Thymus (tissue), 11 donors: ENCODE data around the gene ZCCHC7. TPM values are rescaled to one million over a fixed set of nuclear protein-coding genes. Genes with fewer than 3 reads are reported as not detected.
"Not testable (repeated sequence)": the region's sequence is repeated elsewhere in the genome, so short reads cannot be mapped to it uniquely, and the experiment has no call there.

ENCODE experiments used
- DNase-seq, 9 donors: peaks; one replicate each; pipeline ENCODE4 v3.0.0-alpha.2; 2013; ENCODE audit warnings: low spot score in 9 of 9, low read depth in 6 of 9, missing footprints in 1 of 9
- H3K27ac ChIP-seq, 2 donors: one replicate each; pipeline ENCODE4 v1.5.1; 2013; ENCODE audit warnings: control low read depth in 1 of 2, low read depth in 1 of 2, low read length in 1 of 2, mild to moderate bottlenecking in 1 of 2, moderate library complexity in 1 of 2
- H3K27me3 ChIP-seq, 2 donors: one replicate each; pipeline ENCODE4 v1.5.1; 2013; ENCODE audit warnings: low read length in 1 of 2; ENCODE audit not compliant: control insufficient read depth in 2 of 2, insufficient read depth in 1 of 2
- H3K36me3 ChIP-seq, 2 donors: one replicate each; pipeline ENCODE4 v1.5.1; 2013; ENCODE audit warnings: low read length in 1 of 2, mild to moderate bottlenecking in 1 of 2, moderate library complexity in 1 of 2; ENCODE audit not compliant: control insufficient read depth in 2 of 2, insufficient read depth in 2 of 2
- H3K4me1 ChIP-seq, 2 donors: one replicate each; pipeline ENCODE4 v1.5.1; 2013; ENCODE audit warnings: low read length in 2 of 2; ENCODE audit not compliant: control insufficient read depth in 2 of 2, insufficient read depth in 2 of 2
- H3K4me3 ChIP-seq, 2 donors: one replicate each; pipeline ENCODE4 v1.5.1; 2013; ENCODE audit warnings: low read length in 2 of 2, control low read depth in 1 of 2, mild to moderate bottlenecking in 1 of 2
- H3K9me3 ChIP-seq, 2 donors: one replicate each; pipeline ENCODE4 v1.5.1; 2013; ENCODE audit warnings: low read length in 1 of 2, mild to moderate bottlenecking in 1 of 2; ENCODE audit not compliant: control insufficient read depth in 2 of 2, insufficient read depth in 1 of 2
- WGBS: extraction: QIAGEN DNeasy Blood & Tissue Kit; methylation state at CpG from one replicate; pipeline ENCODE4 v1.1.7; 2013; 5-methylcytosine and 5-hydroxymethylcytosine counted together
- polyA plus RNA-seq: library from polyadenylated mRNA; stranded (reverse); fragments of 200-250 nt; gene quantifications from one replicate; pipeline ENCODE4 v1.2.3, GENCODE V29; 2013
- total RNA-seq: library from RNA; stranded (reverse); fragments of 120-200 nt; gene quantifications from one replicate; pipeline ENCODE4 v1.2.4, GENCODE V29; 2013
- donor health status: healthy.

ZCCHC7 gene
- total and polyA plus RNA-seq, 2 donors = 21.8 to 22.6 TPM

- H3K4me3 ChIP-seq, H3K4me1 ChIP-seq, H3K27me3 ChIP-seq, H3K36me3 ChIP-seq, DNase-seq, H3K27ac ChIP-seq, H3K9me3 ChIP-seq: not testable (repeated sequence)
- WGBS = 97% methylated on average over 4 of the region's 4 CpGs
These were observed 83.1 kb downstream of the ZCCHC7 start for GRCh38 chr9:37203456-37203855.

- Histone ChIP-seq H3K27ac (no peak overlapping the region), H3K9me3 (no peaks in the 10 kb centered on the region), H3K27me3 (no peaks in the 10 kb centered on the region), H3K36me3 (peaks cover 2 to 10% of the 10 kb centered on the region in 2 donors), H3K4me3 (no peak overlapping the region), H3K4me1 (no peaks in the 10 kb centered on the region)
- WGBS = 98% methylated on average over 10 of the region's 10 CpGs
- no peak for DNase-seq
These were observed 85.8 kb downstream of the ZCCHC7 start for GRCh38 chr9:37206121-37206620.

- no peak overlapping the region for H3K27ac ChIP-seq
- H3K27me3 ChIP-seq = no peaks in the 10 kb centered on the region
- H3K4me3 ChIP-seq = no peak overlapping the region
- no peak for DNase-seq
- H3K36me3 ChIP-seq = peaks cover 2 to 6% of the 10 kb centered on the region in 2 donors
- no peaks in the 10 kb centered on the region for H3K4me1 ChIP-seq
- 46% methylated on average over 2 of the region's 2 CpGs for WGBS
- no peaks in the 10 kb centered on the region for H3K9me3 ChIP-seq
These were observed 89.3 kb downstream of the ZCCHC7 start for GRCh38 chr9:37209431-37210386.

- no peaks in the 10 kb centered on the region for H3K27me3 ChIP-seq
- no peak for DNase-seq
- H3K36me3 ChIP-seq = peaks cover 2 to 6% of the 10 kb centered on the region in 2 donors
- no peak overlapping the region for H3K4me3 ChIP-seq
- H3K27ac ChIP-seq = no peak overlapping the region
- WGBS = 91% methylated on average over 3 of the region's 3 CpGs
- no peaks in the 10 kb centered on the region for H3K4me1 ChIP-seq
- no peaks in the 10 kb centered on the region for H3K9me3 ChIP-seq
These were observed 90.6 kb downstream of the ZCCHC7 start for GRCh38 chr9:37210737-37211523.

- no peaks in the 10 kb centered on the region for H3K36me3 ChIP-seq
- H3K4me1 ChIP-seq = no peaks in the 10 kb centered on the region
- H3K27ac ChIP-seq = no peak overlapping the region
- H3K9me3 ChIP-seq = no peaks in the 10 kb centered on the region
- DNase-seq = no peak
- 97% methylated on average over 2 of the region's 2 CpGs for WGBS
- H3K4me3 ChIP-seq = no peak overlapping the region
- no peaks in the 10 kb centered on the region for H3K27me3 ChIP-seq
These were observed 92.1 kb downstream of the ZCCHC7 start for GRCh38 chr9:37212435-37212834.

- no peak overlapping the region for H3K4me3 ChIP-seq
- 98% methylated on average over 4 of the region's 4 CpGs for WGBS
- no peaks in the 10 kb centered on the region for H3K9me3 ChIP-seq
- H3K27me3 ChIP-seq = no peaks in the 10 kb centered on the region
- H3K27ac ChIP-seq = no peak overlapping the region
- no peaks in the 10 kb centered on the region for H3K4me1 ChIP-seq
- no peaks in the 10 kb centered on the region for H3K36me3 ChIP-seq
- DNase-seq = no peak
These were observed 95.0 kb downstream of the ZCCHC7 start for GRCh38 chr9:37215381-37215780.

- Histone ChIP-seq H3K36me3 (no peaks in the 10 kb centered on the region), H3K4me3 (no peak overlapping the region), H3K27me3 (no peaks in the 10 kb centered on the region), H3K9me3 (no peaks in the 10 kb centered on the region), H3K27ac (no peak overlapping the region), H3K4me1 (no peaks in the 10 kb centered on the region)
- DNase-seq = no peak
- 96% methylated on average over 1 of the region's 1 CpG for WGBS
These were observed 95.5 kb downstream of the ZCCHC7 start for GRCh38 chr9:37215830-37216229.

GRCh38 chr9:37217161-37217560, 96.8 kb downstream of the ZCCHC7 start:
- Histone ChIP-seq H3K36me3 (no peaks in the 10 kb centered on the region), H3K4me3 (no peak overlapping the region), H3K27me3 (no peaks in the 10 kb centered on the region), H3K9me3 (no peaks in the 10 kb centered on the region), H3K4me1 (no peaks in the 10 kb centered on the region), H3K27ac (no peak overlapping the region)
- 99% methylated on average over 2 of the region's 2 CpGs for WGBS
- DNase-seq = no peak
